SH-SY5Y (cell line): ENCODE measurements around the gene REM2.

Experiments used
- GATA2 ChIP-seq: IDR thresholded peaks from 2 replicates; pipeline ENCODE4 v1.6.1; 2011; ENCODE audit warnings: mild to moderate bottlenecking, low read depth, low read length
- GATA3 ChIP-seq: IDR thresholded peaks from 2 replicates; pipeline ENCODE4 v1.6.1; 2011; ENCODE audit warnings: low read depth, mild to moderate bottlenecking, low read length, moderate library complexity

The REM2 gene

GRCh38 chr14:22856428-22856827 is 26.6 kb upstream of the REM2 start:
- TF ChIP-seq GATA2 (no peak), GATA3 (no peak)

GRCh38 chr14:22861651-22862050 is 21.4 kb upstream of the REM2 start:
- TF ChIP-seq GATA2, result no peak
- no peak for TF ChIP-seq GATA3

- no peak for TF ChIP-seq GATA3
- no peak for TF ChIP-seq GATA2
These were observed 18.0 kb upstream of the REM2 start for GRCh38 chr14:22864979-22865378.

- TF ChIP-seq GATA2, result no peak
- TF ChIP-seq GATA3, result no peak
These were observed 17.3 kb upstream of the REM2 start for GRCh38 chr14:22865424-22866405.

GRCh38 chr14:22866874-22867273 is 16.1 kb upstream of the REM2 start:
- TF ChIP-seq GATA3, result no peak
- no peak for TF ChIP-seq GATA2

GRCh38 chr14:22870811-22871223 is 12.2 kb upstream of the REM2 start:
- TF ChIP-seq GATA3 (no peak), GATA2 (no peak)

- no peak for TF ChIP-seq GATA2
- TF ChIP-seq GATA3, result no peak
These were observed 11.6 kb upstream of the REM2 start, which contains the start of gene LRP10 for GRCh38 chr14:22871224-22872032. Gene LRP10 (plus strand): TSS chr14:22871740. CDS start chr14:22872304, 564 bp downstream.

- no peak for TF ChIP-seq GATA2
These were observed 10.8 kb upstream of the REM2 start for GRCh38 chr14:22872033-22872832.

GRCh38 chr14:22872833-22873520 is 10.0 kb upstream of the REM2 start:
- no peak for TF ChIP-seq GATA3
- no peak for TF ChIP-seq GATA2

GRCh38 chr14:22875003-22875747 is 7.8 kb upstream of the REM2 start:
- no peak for TF ChIP-seq GATA2

GRCh38 chr14:22875748-22876319 is 7.2 kb upstream of the REM2 start:
- TF ChIP-seq GATA3 (no peak), GATA2 (no peak)

- no peak for TF ChIP-seq GATA2
- no peak for TF ChIP-seq GATA3
These were observed 6.0 kb upstream of the REM2 start for GRCh38 chr14:22877000-22877501.
